HEK293 (cell line): ENCODE data around the gene PLXNA2.

ENCODE experiments used
- CTCF ChIP-seq: fragments of 450-650 bp; formaldehyde crosslinking; IDR thresholded peaks from 2 replicates; pipeline ENCODE4 v1.5.1; 2016; ENCODE audit warnings: missing biosample characterization, missing genetic modification characterization
- MEIS1 ChIP-seq: sonication (generic); formaldehyde crosslinking; IDR thresholded peaks from 2 replicates; pipeline ENCODE4 v1.8.1; 2022; ENCODE audit warnings: missing genetic modification reagents, mild to moderate bottlenecking, borderline replicate concordance
- PATZ1 ChIP-seq: fragments of 450-650 bp; formaldehyde crosslinking; IDR thresholded peaks from 2 replicates; pipeline ENCODE4 v1.5.1; 2016; ENCODE audit warnings: missing biosample characterization, missing genetic modification characterization
- REST ChIP-seq: fragments of 450-650 bp; formaldehyde crosslinking; IDR thresholded peaks from 2 replicates; pipeline ENCODE4 v1.5.1; 2016; ENCODE audit warnings: missing biosample characterization, missing genetic modification characterization
- YY1 ChIP-seq: fragments of 450-650 bp; formaldehyde crosslinking; IDR thresholded peaks from 2 replicates; pipeline ENCODE4 v1.5.1; 2018; ENCODE audit warnings: missing biosample characterization, missing genetic modification characterization
- ZBTB10 ChIP-seq: fragments of 450-650 bp; formaldehyde crosslinking; IDR thresholded peaks from 2 replicates; pipeline ENCODE4 v1.5.1; 2016; ENCODE audit warnings: missing biosample characterization, missing genetic modification characterization
- ZNF10 ChIP-seq: fragments of 450-650 bp; formaldehyde crosslinking; IDR thresholded peaks from 2 replicates; pipeline ENCODE4 v1.5.1; 2017; ENCODE audit warnings: missing biosample characterization, missing genetic modification characterization
- ZNF18 ChIP-seq: fragments of 450-650 bp; formaldehyde crosslinking; IDR thresholded peaks from 2 replicates; pipeline ENCODE4 v1.5.1; 2016; ENCODE audit warnings: missing biosample characterization, missing genetic modification characterization
- ZNF184 ChIP-seq: fragments of 450-650 bp; IDR thresholded peaks from 2 replicates; pipeline ENCODE4 v1.5.1; 2018; ENCODE audit warnings: missing biosample characterization, mild to moderate bottlenecking, missing genetic modification characterization
- ZNF19 ChIP-seq: fragments of 450-650 bp; formaldehyde crosslinking; IDR thresholded peaks from 2 replicates; pipeline ENCODE4; 2016; ENCODE audit warnings: missing biosample characterization, missing genetic modification characterization, low read depth
- ZNF23 ChIP-seq: fragments of 450-650 bp; formaldehyde crosslinking; IDR thresholded peaks from 2 replicates; pipeline ENCODE4 v1.5.1; 2016; ENCODE audit warnings: missing biosample characterization, missing genetic modification characterization, borderline replicate concordance
- ZNF76 ChIP-seq: fragments of 450-650 bp; formaldehyde crosslinking; IDR thresholded peaks from 2 replicates; pipeline ENCODE4; 2016; ENCODE audit warnings: low read depth, missing biosample characterization, missing genetic modification characterization, borderline replicate concordance
- ZNF830 ChIP-seq: fragments of 450-650 bp; IDR thresholded peaks from 2 replicates; pipeline ENCODE4 v1.5.0; 2018; ENCODE audit warnings: missing biosample characterization, missing genetic modification characterization, low read depth, mild to moderate bottlenecking, moderate library complexity

- no peak for TF ChIP-seq ZNF76
- TF ChIP-seq ZNF18 (tag by site-specific recombination): no peak
- no peak for TF ChIP-seq YY1
- no peak for TF ChIP-seq PATZ1 (tag by site-specific recombination)
- TF ChIP-seq CTCF (tag by site-specific recombination): no peak
- TF ChIP-seq ZNF19 (tag by site-specific recombination): no peak
- TF ChIP-seq MEIS1 (CRISPR knock-in tag): no peak
- TF ChIP-seq ZBTB10 (tag by site-specific recombination): no peak
- TF ChIP-seq ZNF23 (tag by site-specific recombination): no peak
- no peak for TF ChIP-seq ZNF10 (tag by site-specific recombination)
- TF ChIP-seq ZNF184 (tag by site-specific recombination): no peak
- no peak for TF ChIP-seq ZNF830 (tag by site-specific recombination)
- no peak for TF ChIP-seq REST
Observed at GRCh38 chr1:208093046-208093445, 151.1 kb downstream of the PLXNA2 start.
